Stimulated activated CD8-positive, alpha-beta memory T cell treated with anti-CD3 and anti-CD28 coated beads, Interleukin-2, amount 100 ng/mL, for 48 hours (primary cell): ENCODE measurements around the gene RLF.

ENCODE experiments used
- DNase-seq, 2 donors: peaks; one replicate each; pipeline ENCODE4 v3.0.0-alpha.2; 2020; ENCODE audit warnings: low read depth in 2 of 2

RLF gene

DNA sequence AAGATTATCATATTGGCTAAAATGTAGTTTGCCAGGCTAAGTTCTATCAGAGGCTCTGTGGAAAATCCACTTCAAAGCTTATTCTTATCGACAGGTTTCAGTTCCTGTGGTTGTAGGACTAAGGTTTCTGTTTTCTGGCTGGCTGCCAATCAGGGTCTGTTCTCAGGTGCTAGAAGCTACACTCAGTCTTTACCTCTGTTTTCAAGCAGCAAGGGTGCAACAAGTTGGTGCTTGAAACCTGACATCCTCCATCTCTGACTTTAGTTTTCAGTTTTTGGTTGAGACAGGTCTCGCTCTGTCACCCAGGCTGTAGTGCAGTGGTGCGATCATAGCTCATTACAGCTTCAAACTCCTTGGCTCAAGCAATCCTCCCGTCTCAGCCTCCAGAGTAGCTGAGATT, 71.3 kb downstream of the RLF start:
- peak; percentile 39 to 41 for DNase-seq

DNA sequence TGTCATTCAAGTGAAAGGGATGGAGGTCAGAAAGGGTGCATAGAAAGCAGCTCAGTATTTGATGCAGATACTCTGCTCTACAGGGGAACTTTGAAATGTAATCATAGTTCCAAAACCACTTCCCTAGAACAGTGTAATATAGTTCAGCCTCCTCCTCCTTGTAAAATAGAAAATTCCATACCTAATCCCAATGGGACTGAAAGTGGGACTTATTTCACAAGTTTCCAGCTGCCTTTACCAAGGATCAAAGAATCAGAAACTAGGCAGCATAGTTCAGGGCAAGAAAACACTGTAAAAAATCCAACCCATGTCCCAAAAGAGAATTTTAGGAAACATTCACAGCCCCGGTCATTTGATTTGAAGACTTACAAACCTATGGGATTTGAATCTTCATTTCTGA, 78.4 kb downstream of the RLF start:
- no peak for DNase-seq

- DNase-seq: no peak
Observed at GRCh38 chr1:40240390-40240789, 79.2 kb downstream of the RLF start.

GRCh38 chr1:40241362-40241761, 80.2 kb downstream of the RLF start:
- no peak for DNase-seq

DNA sequence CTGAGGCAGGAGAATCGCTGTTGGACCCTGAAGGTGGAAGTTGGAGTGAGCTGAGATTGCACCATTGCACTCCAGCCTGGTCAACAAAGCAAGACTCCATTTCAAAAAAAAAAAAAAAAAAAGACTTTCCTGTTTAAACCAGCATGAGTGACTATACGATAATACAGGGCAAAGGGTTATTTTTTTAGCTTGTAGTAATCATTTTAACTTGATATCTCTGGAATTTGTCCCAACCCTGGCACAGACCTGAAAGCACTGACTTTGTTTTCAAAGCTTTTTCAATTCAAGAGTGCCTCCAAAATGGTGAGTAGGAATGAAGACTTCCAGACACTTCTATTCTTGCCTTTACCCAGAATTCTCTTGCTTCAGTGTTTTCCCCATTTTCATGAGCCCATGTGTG, 82.2 kb downstream of the RLF start:
- no peak for DNase-seq

DNA sequence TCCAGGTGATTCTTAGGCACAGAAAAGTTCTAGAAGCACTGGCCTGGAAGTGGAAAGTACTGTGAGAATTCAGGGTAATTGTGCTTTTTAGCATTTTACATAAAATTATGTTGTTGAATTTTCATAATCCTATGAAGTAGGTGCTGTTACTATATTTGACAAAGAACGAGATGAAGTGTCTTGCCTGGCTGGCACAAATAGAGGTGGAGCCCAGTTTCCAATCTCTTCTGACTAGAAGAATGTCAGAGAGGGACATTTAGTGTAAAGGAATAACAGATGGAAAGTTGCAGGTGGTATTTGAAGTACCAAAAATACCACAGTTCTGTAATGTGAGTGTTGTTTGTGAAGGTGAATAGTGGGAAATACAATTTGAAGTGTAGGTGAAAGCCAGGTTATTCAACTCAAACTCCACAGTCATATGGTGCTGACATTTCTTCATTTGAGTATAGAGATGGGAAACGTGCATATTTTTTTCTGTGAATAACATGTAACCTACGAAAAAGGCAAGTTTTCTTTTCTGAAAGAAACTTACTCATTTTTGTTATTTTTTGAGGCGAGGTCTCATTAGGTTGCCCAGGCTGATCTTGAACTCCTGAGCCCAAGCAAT, 83.1 kb downstream of the RLF start:
- no peak for DNase-seq

DNA sequence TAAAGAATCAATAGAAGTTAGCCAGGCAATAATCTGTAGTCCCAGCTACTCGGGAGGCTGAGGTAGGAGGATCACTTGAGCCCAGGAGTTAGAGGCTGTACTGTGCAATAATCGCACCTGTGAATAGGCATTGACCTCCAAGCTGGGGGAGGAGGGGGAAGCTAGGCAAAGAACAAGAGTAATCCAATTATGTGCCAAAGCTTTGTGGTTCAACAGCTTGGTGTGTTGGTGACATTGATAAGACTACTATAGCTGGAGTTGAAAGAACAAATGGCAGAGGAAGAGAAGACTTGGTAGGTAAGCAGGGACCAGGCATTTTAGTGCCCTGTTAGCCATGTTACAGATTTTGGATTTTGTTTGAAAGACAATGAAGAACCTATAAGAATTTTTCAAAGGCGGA, 84.5 kb downstream of the RLF start:
- DNase-seq: no peak

DNA sequence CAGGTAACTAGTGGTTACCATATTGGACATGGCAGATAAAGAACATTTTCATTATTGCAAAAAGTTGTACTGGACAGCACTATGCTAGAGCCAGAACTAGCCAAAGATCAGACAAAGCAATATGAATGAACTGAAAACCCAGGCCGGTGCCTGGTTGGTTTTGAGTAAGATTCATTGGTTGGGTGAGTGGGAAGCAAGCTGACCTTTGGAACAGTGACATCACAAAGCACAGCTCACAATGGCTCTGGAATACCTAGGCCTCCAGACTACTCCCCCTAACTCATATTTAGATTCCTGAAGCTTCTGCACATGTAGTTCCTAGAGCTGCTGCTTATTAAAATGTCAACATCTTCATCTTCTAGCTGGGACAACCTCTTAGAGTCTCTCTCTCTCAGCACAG, 86.5 kb downstream of the RLF start, which contains the start of gene TMCO2:
Gene TMCO2, plus strand, starts transcription at position 283 of the 400 bp plus-strand sequence. Its CDS starts 57 bp downstream, at position 340.
- no peak for DNase-seq

- DNase-seq: no peak
Observed at GRCh38 chr1:40248412-40248811, 87.2 kb downstream of the RLF start.

DNA sequence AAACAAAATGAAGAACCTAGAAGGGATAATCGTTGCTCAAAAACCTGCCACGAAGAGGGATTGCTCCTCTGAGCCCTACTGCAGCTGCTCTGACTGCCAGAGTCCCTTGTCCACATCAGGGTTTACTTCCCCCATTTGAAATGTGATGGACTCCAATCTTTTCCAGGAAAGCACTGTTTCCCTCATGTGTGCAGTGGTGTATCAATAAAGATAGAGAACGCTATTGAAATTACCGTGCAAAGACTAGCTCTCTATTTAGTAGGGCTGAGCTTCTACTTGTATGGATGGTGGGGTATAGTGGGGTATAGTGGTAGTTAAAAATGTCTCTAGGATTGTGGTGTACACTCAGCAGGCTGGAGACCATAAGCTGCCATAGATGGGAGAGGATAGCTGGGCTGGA, 90.3 kb downstream of the RLF start:
- no peak for DNase-seq

DNA sequence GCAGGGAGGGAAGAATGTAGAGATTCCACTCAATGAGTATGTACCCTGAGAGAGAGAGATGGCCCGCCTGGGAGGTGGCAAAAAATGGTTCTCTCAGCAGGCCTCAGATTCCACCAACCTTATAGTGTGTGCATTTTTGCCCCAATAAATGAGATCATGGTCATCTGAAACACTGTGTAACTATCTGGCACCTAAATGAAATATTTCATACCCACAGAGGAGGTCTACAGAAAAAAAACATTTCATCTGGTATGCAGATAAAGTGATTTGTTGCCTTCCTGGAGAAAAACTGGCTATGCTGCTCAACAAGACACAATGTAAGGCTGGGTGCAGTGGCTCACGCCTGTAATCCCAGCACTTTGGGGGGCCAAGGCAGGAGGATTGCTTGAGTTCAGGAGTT, 91.4 kb downstream of the RLF start:
- no peak for DNase-seq

GRCh38 chr1:40255231-40255630, 94.0 kb downstream of the RLF start:
- DNase-seq: no peak

DNA sequence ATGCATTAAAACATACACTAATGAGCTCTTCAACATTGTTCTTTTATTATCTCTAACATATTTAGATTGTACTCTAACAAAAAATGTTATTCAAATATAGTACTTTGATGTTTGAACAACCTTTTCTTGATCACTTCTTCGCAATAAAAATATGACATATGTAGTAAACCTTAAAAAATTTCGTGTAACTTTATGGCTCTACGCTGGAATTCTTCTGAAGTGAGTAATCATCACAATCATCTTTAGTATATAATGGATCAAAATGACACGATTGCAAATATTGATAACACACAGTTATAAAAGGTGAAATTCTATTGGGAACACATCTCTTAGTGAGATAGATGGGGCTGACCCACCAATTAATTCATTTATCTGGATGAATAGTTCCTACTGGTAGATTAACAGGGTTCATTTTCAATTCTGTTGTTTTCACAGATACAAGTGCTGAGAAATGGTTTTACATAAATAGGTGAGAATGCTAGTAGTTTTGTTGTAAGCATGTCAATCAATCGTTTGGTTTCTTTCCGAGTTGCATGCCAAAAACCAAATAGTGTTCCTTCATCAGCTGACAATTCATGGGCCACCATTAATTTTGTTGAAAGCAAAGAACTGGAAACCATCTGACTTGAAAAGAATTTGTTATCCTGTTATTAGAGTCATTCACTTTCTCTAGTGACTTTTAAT, 95.4 kb downstream of the RLF start:
- DNase-seq: no peak

GRCh38 chr1:40257313-40257687, 96.1 kb downstream of the RLF start:
- DNase-seq: peak in 1 of 2 donors; percentile 23

GRCh38 chr1:40257688-40258444, 96.7 kb downstream of the RLF start, which contains the start of gene ZMPSTE24:
Gene ZMPSTE24 (plus strand): TSS chr1:40258236. CDS start chr1:40258272, 36 bp downstream.
- peak; percentile 87 to 94 for DNase-seq

DNA sequence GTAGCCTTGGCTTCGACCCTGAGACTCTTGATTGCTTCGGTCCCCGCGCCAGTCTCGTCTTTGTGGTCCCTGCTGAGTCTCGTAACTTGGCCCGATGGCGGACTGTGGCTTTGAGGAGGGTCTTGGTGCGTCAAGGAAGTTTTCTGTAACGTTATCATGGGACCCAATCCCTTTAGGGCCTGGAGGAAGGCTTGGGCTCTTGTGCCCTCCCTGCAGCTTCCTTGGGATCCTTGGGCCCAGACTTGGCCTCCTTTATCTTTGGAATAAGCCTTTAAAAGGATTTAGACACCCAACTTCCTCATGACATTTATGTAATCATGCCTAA, 97.2 kb downstream of the RLF start:
- DNase-seq: no peak

DNA sequence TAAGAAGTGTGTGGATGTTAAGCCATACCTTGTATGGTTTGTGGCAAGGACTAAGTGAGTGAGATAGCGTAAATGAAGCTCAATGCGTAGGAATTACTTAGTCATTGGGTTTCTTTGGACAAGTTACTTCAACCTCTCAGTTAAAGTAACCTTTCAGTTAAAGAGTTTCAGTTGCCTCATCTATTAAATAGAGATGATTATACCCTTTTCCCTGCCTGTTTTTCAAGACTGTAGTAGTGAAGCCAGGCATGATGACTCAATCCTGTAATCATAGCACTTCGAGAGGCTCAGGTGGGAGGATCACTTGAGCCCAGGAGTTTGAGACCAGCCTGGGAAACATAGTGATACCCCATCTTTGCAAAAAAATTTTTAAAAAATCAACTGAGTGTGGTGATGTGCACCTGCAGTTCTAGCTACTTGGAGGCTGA, 103.2 kb downstream of the RLF start:
- DNase-seq: no peak

- DNase-seq: no peak
Observed at GRCh38 chr1:40265298-40265697, 104.1 kb downstream of the RLF start.

GRCh38 chr1:40265919-40266318, 104.7 kb downstream of the RLF start:
- no peak for DNase-seq

DNA sequence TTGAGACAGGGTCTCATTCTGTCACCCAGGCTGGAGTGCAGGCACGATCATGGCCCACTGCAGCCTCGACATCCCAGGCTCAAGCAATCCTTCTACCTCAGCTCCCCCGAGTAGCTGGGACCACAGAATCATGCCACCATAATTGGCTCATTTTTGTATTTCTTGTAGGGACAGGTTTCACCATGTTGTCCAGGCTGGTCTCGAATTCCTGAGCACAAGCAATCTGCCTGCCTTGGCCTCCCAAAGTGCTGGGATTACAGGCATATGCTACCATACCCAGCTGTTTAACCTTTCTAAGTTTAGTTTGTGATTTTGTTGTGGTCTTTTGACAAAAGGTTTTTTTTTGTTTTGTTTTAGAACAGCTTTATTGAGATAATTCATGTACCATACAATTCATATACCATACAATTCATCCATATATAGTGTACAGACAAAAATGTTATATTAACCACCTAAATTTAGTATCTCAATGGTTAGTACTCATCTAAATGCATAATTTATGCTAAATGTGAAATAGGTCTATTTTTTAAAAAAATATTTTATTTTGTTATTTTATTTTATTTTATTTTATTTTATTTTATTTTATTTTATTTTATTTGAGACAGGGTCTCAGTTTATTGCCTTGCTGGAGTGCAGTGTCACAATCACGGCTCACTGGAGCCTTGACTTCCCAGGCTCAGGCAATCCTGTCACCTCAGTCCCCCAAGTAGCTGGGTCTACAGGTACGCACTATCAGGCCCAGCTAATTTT, 105.8 kb downstream of the RLF start:
- no peak for DNase-seq

GRCh38 chr1:40267767-40268187, 106.6 kb downstream of the RLF start:
- no peak for DNase-seq

DNA sequence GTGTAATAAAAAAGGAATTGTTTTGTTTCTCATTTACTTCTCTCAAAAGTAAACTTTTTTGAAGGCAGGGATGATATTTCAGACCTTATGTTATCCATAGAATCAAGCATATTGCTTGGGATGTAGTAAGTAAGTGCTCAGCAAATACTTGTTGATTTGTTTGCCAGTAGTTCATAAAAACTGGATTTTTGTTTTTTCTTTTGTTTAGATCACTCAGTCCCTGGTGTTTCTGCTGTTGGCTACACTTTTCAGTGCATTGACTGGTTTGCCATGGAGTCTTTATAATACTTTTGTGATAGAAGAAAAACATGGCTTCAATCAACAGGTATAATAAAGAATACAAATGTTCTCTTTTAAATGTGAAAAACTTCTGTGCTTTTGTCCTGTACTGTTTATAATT, 107.0 kb downstream of the RLF start:
- DNase-seq: no peak
